HG03108 (cell line): ENCODE measurements around the gene CYYR1.

Experiments
- ATAC-seq: cut with Tn5 transposase; IDR thresholded peaks from one replicate; pipeline ENCODE4 v1.9.1; 2021; ENCODE audit warnings: moderate library complexity; ENCODE audit not compliant: unreplicated experiment

The CYYR1 gene

GRCh38 chr21:26572702-26573381 lies at the start of gene CYYR1:
CYYR1 (minus strand) TSS chr21:26573286; CDS start chr21:26572940, 346 bp downstream.
- ATAC-seq = no peak

GRCh38 chr21:26617176-26617575 lies 44.1 kb upstream of the CYYR1 start:
- no peak for ATAC-seq

- no peak for ATAC-seq
Measured at GRCh38 chr21:26614251-26614650, 41.2 kb upstream of the CYYR1 start.

- no peak for ATAC-seq
Measured at GRCh38 chr21:26599261-26599660, 26.2 kb upstream of the CYYR1 start.

- no peak for ATAC-seq
Measured at GRCh38 chr21:26597981-26598380, 24.9 kb upstream of the CYYR1 start.

- ATAC-seq = no peak
Measured at GRCh38 chr21:26597031-26597430, 23.9 kb upstream of the CYYR1 start.

- ATAC-seq = no peak
Measured at GRCh38 chr21:26595971-26596370, 22.9 kb upstream of the CYYR1 start.

GRCh38 chr21:26593800-26594199 lies 20.7 kb upstream of the CYYR1 start:
- no peak for ATAC-seq

- no peak for ATAC-seq
Measured at GRCh38 chr21:26591543-26591942, 18.5 kb upstream of the CYYR1 start.

- no peak for ATAC-seq
Measured at GRCh38 chr21:26588446-26588845, 15.4 kb upstream of the CYYR1 start.

- ATAC-seq = no peak
Measured at GRCh38 chr21:26587736-26588201, 14.7 kb upstream of the CYYR1 start.

- no peak for ATAC-seq
Measured at GRCh38 chr21:26583769-26584168, 10.7 kb upstream of the CYYR1 start.

GRCh38 chr21:26581818-26582217 lies 8.7 kb upstream of the CYYR1 start:
- no peak for ATAC-seq

GRCh38 chr21:26572076-26572701 lies 897 bp downstream of the CYYR1 start:
- ATAC-seq = no peak

GRCh38 chr21:26570203-26570602 lies 2.9 kb downstream of the CYYR1 start:
- ATAC-seq = no peak

- no peak for ATAC-seq
Measured at GRCh38 chr21:26565546-26565945, 7.5 kb downstream of the CYYR1 start.

GRCh38 chr21:26565111-26565510 lies 8.0 kb downstream of the CYYR1 start:
- no peak for ATAC-seq

- ATAC-seq = no peak
Measured at GRCh38 chr21:26563856-26564503, 9.1 kb downstream of the CYYR1 start.

GRCh38 chr21:26560612-26561011 lies 12.5 kb downstream of the CYYR1 start:
- no peak for ATAC-seq

GRCh38 chr21:26559099-26559498 lies 14.0 kb downstream of the CYYR1 start:
- no peak for ATAC-seq

- ATAC-seq = no peak
Measured at GRCh38 chr21:26557106-26557505, 16.0 kb downstream of the CYYR1 start.

GRCh38 chr21:26555540-26556146 lies 17.4 kb downstream of the CYYR1 start:
- no peak for ATAC-seq
